ENCODE measurements around the gene GLRX. TPM values are rescaled to one million over a fixed set of nuclear protein-coding genes. Genes with fewer than 3 reads are reported as not detected.

GLRX gene
- total and polyA plus RNA-seq, 4 experiments from 2014 or later: 73.9 to 207 (median 140) TPM

- intact Hi-C loops (cut with micrococcal nuclease): loop anchor here (1.0 kb wide), 5 partner anchors 8 to 199 kb away; partner anchors contain the start of gene GLRX
- Mint-ChIP-seq H3K27me3 (no peaks in the 10 kb centered on the region), H3K9me3 (no peaks in the 10 kb centered on the region), H3K4me3 (peak overlapping the region in 1 of 8 donors; percentile 69), H3K4me1 (peaks cover 16 to 36% (median 25%) of the 10 kb centered on the region in 4 donors), H3K36me3 (no peaks in the 10 kb centered on the region), H3K27ac (peak overlapping the region; percentile 83 to 95 (median 91))
- Histone ChIP-seq H3K4me3 (ENCODE audit: low read length in 2 of 2) (no peak overlapping the region), H3K9me3 (ENCODE audit: control insufficient read depth in 1 of 2, low read length in 2 of 2) (no peaks in the 10 kb centered on the region), H3K27me3 (ENCODE audit: insufficient read depth, low read length) (no peaks in the 10 kb centered on the region), H3K4me1 (ENCODE audit: insufficient read depth, low read length) (peaks cover 20% of the 10 kb centered on the region), H3K27ac (ENCODE audit: low read depth, low read length) (no peak overlapping the region), H3K36me3 (ENCODE audit: insufficient read depth, low read length) (no peaks in the 10 kb centered on the region)
- DNase-seq: no peak
- POLR2A ChIA-PET (ENCODE audit: partially characterized antibody): interaction anchor here (0.7 to 2.3 kb wide), 8 partner anchors 9 to 289 kb away, joined by 3 to 28 read pairs (median 9); partner anchors contain the start of genes ARSK, GLRX, RFESD and SKIC3
- CTCF ChIA-PET (ENCODE audit: partially characterized antibody): interaction anchor here (0.6 to 24.1 kb wide), 27 partner anchors 8 to 286 kb away, joined by 3 to 902 read pairs (median 4); partner anchors contain the start of genes GLRX and RFESD
Observed at GRCh38 chr5:95843733-95844223, 21.3 kb upstream of the GLRX start.

GRCh38 chr5:95842854-95843544 lies 20.5 kb upstream of the GLRX start:
- peaks cover 18 to 36% (median 25%) of the 10 kb centered on the region in 4 donors for H3K4me1 Mint-ChIP-seq
- peak overlapping the region in 7 of 8 donors; percentile 41 to 78 (median 54) for H3K4me3 Mint-ChIP-seq
- Histone ChIP-seq H3K4me1 (ENCODE audit: insufficient read depth, low read length) (peaks cover 20% of the 10 kb centered on the region), H3K36me3 (ENCODE audit: insufficient read depth, low read length) (no peaks in the 10 kb centered on the region), H3K27me3 (ENCODE audit: insufficient read depth, low read length) (no peaks in the 10 kb centered on the region), H3K4me3 (ENCODE audit: low read length in 2 of 2) (peak overlapping the region in 1 of 2 donors; percentile 11), H3K9me3 (ENCODE audit: control insufficient read depth in 1 of 2, low read length in 2 of 2) (no peaks in the 10 kb centered on the region), H3K27ac (ENCODE audit: low read depth, low read length) (no peak overlapping the region)
- POLR2A ChIA-PET (ENCODE audit: partially characterized antibody): interaction anchor here (0.7 to 9.4 kb wide), 8 partner anchors 8 to 288 kb away, joined by 3 to 273 read pairs (median 14); partner anchors contain the start of genes ARSK, GLRX, RFESD and SKIC3
- peak overlapping the region; percentile 83 to 95 (median 91) for H3K27ac Mint-ChIP-seq
- intact Hi-C loops (cut with micrococcal nuclease): loop anchor here (1.0 kb wide), 5 partner anchors 8 to 199 kb away; partner anchors contain the start of gene GLRX
- peak; percentile 49 to 77 (median 52) for DNase-seq
- no peaks in the 10 kb centered on the region for H3K27me3 Mint-ChIP-seq
- CTCF ChIA-PET (ENCODE audit: partially characterized antibody): interaction anchor here (0.6 to 24.1 kb wide), 27 partner anchors 8 to 285 kb away, joined by 3 to 902 read pairs (median 4); partner anchors contain the start of genes GLRX and RFESD
- H3K9me3 Mint-ChIP-seq: no peaks in the 10 kb centered on the region
- H3K36me3 Mint-ChIP-seq: no peaks in the 10 kb centered on the region

- intact Hi-C loops (cut with micrococcal nuclease): no loop called here
- Mint-ChIP-seq H3K4me1 (peaks cover 18 to 43% (median 26%) of the 10 kb centered on the region in 4 donors), H3K27ac (peak overlapping the region; percentile 83 to 95 (median 91)), H3K9me3 (no peaks in the 10 kb centered on the region), H3K4me3 (peak overlapping the region in 1 of 8 donors; percentile 78), H3K36me3 (no peaks in the 10 kb centered on the region), H3K27me3 (no peaks in the 10 kb centered on the region)
- no peaks in the 10 kb centered on the region for H3K36me3 ChIP-seq (ENCODE audit: insufficient read depth, low read length)
- no peaks in the 10 kb centered on the region for H3K27me3 ChIP-seq (ENCODE audit: insufficient read depth, low read length)
- H3K9me3 ChIP-seq (ENCODE audit: control insufficient read depth in 1 of 2, low read length in 2 of 2): no peaks in the 10 kb centered on the region
- ChIA-PET CTCF (ENCODE audit: partially characterized antibody) (interaction anchor here (1.1 to 24.1 kb wide), 8 partner anchors 10 to 198 kb away, joined by 3 to 902 read pairs (median 4); partner anchors contain the start of genes GLRX and RFESD), POLR2A (ENCODE audit: partially characterized antibody) (interaction anchor here (1.8 to 9.4 kb wide), 2 partner anchors 22 to 33 kb away, joined by 8 to 273 read pairs; partner anchors contain the start of gene GLRX)
- no peak for DNase-seq
- peaks cover 20% of the 10 kb centered on the region for H3K4me1 ChIP-seq (ENCODE audit: insufficient read depth, low read length)
- H3K4me3 ChIP-seq (ENCODE audit: low read length in 2 of 2): no peak overlapping the region
- no peak overlapping the region for H3K27ac ChIP-seq (ENCODE audit: low read depth, low read length)
Observed at GRCh38 chr5:95841914-95842812, 19.6 kb upstream of the GLRX start.

GRCh38 chr5:95840956-95841705 lies 18.6 kb upstream of the GLRX start:
- no peak overlapping the region for H3K4me3 Mint-ChIP-seq
- H3K9me3 Mint-ChIP-seq: no peaks in the 10 kb centered on the region
- POLR2A ChIA-PET (ENCODE audit: partially characterized antibody): interaction anchor here (1.0 to 9.4 kb wide), 3 partner anchors 21 to 38 kb away, joined by 3 to 273 read pairs (median 8); partner anchors contain the start of gene GLRX
- no peak for DNase-seq
- H3K9me3 ChIP-seq (ENCODE audit: control insufficient read depth in 1 of 2, low read length in 2 of 2): no peaks in the 10 kb centered on the region
- H3K27me3 Mint-ChIP-seq: no peaks in the 10 kb centered on the region
- peak overlapping the region in 4 of 7 donors; percentile 18 to 76 (median 46) for H3K27ac Mint-ChIP-seq
- no peaks in the 10 kb centered on the region for H3K36me3 ChIP-seq (ENCODE audit: insufficient read depth, low read length)
- peaks cover 20 to 47% (median 33%) of the 10 kb centered on the region in 4 donors for H3K4me1 Mint-ChIP-seq
- no peaks in the 10 kb centered on the region for H3K27me3 ChIP-seq (ENCODE audit: insufficient read depth, low read length)
- intact Hi-C loops (cut with micrococcal nuclease): no loop called here
- H3K4me1 ChIP-seq (ENCODE audit: insufficient read depth, low read length): peaks cover 29% of the 10 kb centered on the region
- CTCF ChIA-PET (ENCODE audit: partially characterized antibody): interaction anchor here (0.7 to 24.1 kb wide), 8 partner anchors 9 to 196 kb away, joined by 3 to 902 read pairs (median 4); partner anchors contain the start of genes GLRX and RFESD
- H3K36me3 Mint-ChIP-seq: no peaks in the 10 kb centered on the region
- no peak overlapping the region for H3K4me3 ChIP-seq (ENCODE audit: low read length in 2 of 2)
- H3K27ac ChIP-seq (ENCODE audit: low read depth, low read length): no peak overlapping the region

- H3K9me3 ChIP-seq (ENCODE audit: control insufficient read depth in 1 of 2, low read length in 2 of 2): no peaks in the 10 kb centered on the region
- DNase-seq: no peak
- H3K36me3 Mint-ChIP-seq: no peaks in the 10 kb centered on the region
- H3K27ac Mint-ChIP-seq: peak overlapping the region in 5 of 7 donors; percentile 1 to 42 (median 24)
- H3K4me3 Mint-ChIP-seq: no peak overlapping the region
- no peaks in the 10 kb centered on the region for H3K27me3 Mint-ChIP-seq
- ChIA-PET CTCF (ENCODE audit: partially characterized antibody) (interaction anchor here (1.3 to 24.1 kb wide), 5 partner anchors 9 to 195 kb away, joined by 4 to 902 read pairs (median 16); partner anchors contain the start of gene RFESD), POLR2A (ENCODE audit: partially characterized antibody) (interaction anchor here (1.6 to 9.4 kb wide), 2 partner anchors 19 to 58 kb away, joined by 4 to 273 read pairs; partner anchors contain the start of gene GLRX)
- no peaks in the 10 kb centered on the region for H3K27me3 ChIP-seq (ENCODE audit: insufficient read depth, low read length)
- no peak overlapping the region for H3K4me3 ChIP-seq (ENCODE audit: low read length in 2 of 2)
- intact Hi-C loops (cut with micrococcal nuclease): no loop called here
- peaks cover 25 to 58% (median 42%) of the 10 kb centered on the region in 4 donors for H3K4me1 Mint-ChIP-seq
- H3K9me3 Mint-ChIP-seq: no peaks in the 10 kb centered on the region
- H3K4me1 ChIP-seq (ENCODE audit: insufficient read depth, low read length): peaks cover 37% of the 10 kb centered on the region
- no peaks in the 10 kb centered on the region for H3K36me3 ChIP-seq (ENCODE audit: insufficient read depth, low read length)
- no peak overlapping the region for H3K27ac ChIP-seq (ENCODE audit: low read depth, low read length)
Observed at GRCh38 chr5:95839658-95840057, 17.1 kb upstream of the GLRX start.

GRCh38 chr5:95838556-95838955 lies 16.0 kb upstream of the GLRX start:
- Histone ChIP-seq H3K4me3 (ENCODE audit: low read length in 2 of 2) (no peak overlapping the region), H3K9me3 (ENCODE audit: control insufficient read depth in 1 of 2, low read length in 2 of 2) (no peaks in the 10 kb centered on the region), H3K36me3 (ENCODE audit: insufficient read depth, low read length) (no peaks in the 10 kb centered on the region), H3K4me1 (ENCODE audit: insufficient read depth, low read length) (peaks cover 36% of the 10 kb centered on the region), H3K27ac (ENCODE audit: low read depth, low read length) (no peak overlapping the region), H3K27me3 (ENCODE audit: insufficient read depth, low read length) (no peaks in the 10 kb centered on the region)
- DNase-seq: no peak
- POLR2A ChIA-PET (ENCODE audit: partially characterized antibody): interaction anchor here (1.3 to 9.4 kb wide), 4 partner anchors 18 to 191 kb away, joined by 4 to 273 read pairs (median 48); partner anchors contain the start of genes GLRX and RFESD
- CTCF ChIA-PET (ENCODE audit: partially characterized antibody): interaction anchor here (0.8 to 24.1 kb wide), 9 partner anchors 8 to 194 kb away, joined by 3 to 902 read pairs (median 7); partner anchors contain the start of genes GLRX and RFESD
- Mint-ChIP-seq H3K4me1 (peaks cover 32 to 62% (median 46%) of the 10 kb centered on the region in 4 donors), H3K9me3 (no peaks in the 10 kb centered on the region), H3K27ac (peak overlapping the region in 2 of 7 donors; percentile 23 to 57), H3K4me3 (no peak overlapping the region), H3K27me3 (no peaks in the 10 kb centered on the region), H3K36me3 (no peaks in the 10 kb centered on the region)
- intact Hi-C loops (cut with micrococcal nuclease): no loop called here

Data from CD4-positive, alpha-beta memory T cell (primary cell).